A549 (cell line): ENCODE data around the gene CD300A. TPM values are rescaled to one million over a fixed set of nuclear protein-coding genes. Genes with fewer than 3 reads are reported as not detected.

ENCODE experiments used
- ATAC-seq, 2 experiments: fragments of 200-7000 bp in 1 of 2; fragments of >200 bp in 1 of 2; cut with Nextera tagmentation in 1 of 2; cut with Tn5 transposase in 1 of 2; 3 replicates each; pipeline versions ENCODE4 v1.8.0 to v1.9.1; 2018 to 2020; ENCODE audit warnings: mild to moderate bottlenecking in 1 of 2, moderate library complexity in 1 of 2
- CTCF ChIA-PET: fragments of 300-600 bp; sonication (Branson Sonifier 250); formaldehyde crosslinking; extraction: SDS; loops from one replicate; lab custom pipeline; 2021; ENCODE audit warnings: antibody characterized with exemption, inconsistent platforms; lab: Yijun Ruan, JAX
- POLR2A ChIA-PET: fragments of 350-600 bp; formaldehyde crosslinking; extraction: SDS; loops from one replicate; lab custom pipeline; 2021; ENCODE audit warnings: antibody characterized with exemption, inconsistent platforms; lab: Yijun Ruan, JAX
- DNase-seq, 2 experiments: peaks; one replicate each; pipeline versions ENCODE4 v3.0.0 to v3.0.0-alpha.2; 2011 to 2016; ENCODE audit warnings: low read depth in 1 of 2, low spot score in 1 of 2
- FAIRE-seq: peaks from 2 replicates; lab custom pipeline; 2011; peaks lifted over from hg19 to GRCh38; lab: Jason Lieb, UNC
- H3K27ac ChIP-seq, 2 experiments: fragments of >200 bp; sonication (Bioruptor Twin); formaldehyde crosslinking; 3 replicates each; pipeline ENCODE4 v1.5.1; 2016 to 2017
- H3K4me1 ChIP-seq: fragments of >200 bp; sonication (Bioruptor Twin); formaldehyde crosslinking; 3 replicates; pipeline ENCODE4 v1.6.1; 2016
- H3K4me2 ChIP-seq: fragments of >200 bp; sonication (Bioruptor Twin); formaldehyde crosslinking; 3 replicates; pipeline ENCODE4 v1.6.1; 2016
- H3K4me3 ChIP-seq: fragments of >200 bp; sonication (Bioruptor Twin); formaldehyde crosslinking; 3 replicates; pipeline ENCODE4 v1.5.1; 2016
- H3K9me3 ChIP-seq: fragments of >200 bp; sonication (Bioruptor Twin); formaldehyde crosslinking; 3 replicates; pipeline ENCODE4 v1.6.1; 2016
- BHLHE40 ChIP-seq: IDR thresholded peaks from 2 replicates; pipeline ENCODE4 v1.6.1; 2012; ENCODE audit warnings: low read depth, low read length, inconsistent platforms
- EHMT2 ChIP-seq: fragments of 200-600 bp; sonication (generic); IDR thresholded peaks from 2 replicates; pipeline ENCODE4 v1.6.1; 2016; ENCODE audit warnings: antibody characterized with exemption, low read depth, mild to moderate bottlenecking, moderate library complexity
- EP300 ChIP-seq, 2 experiments: fragments of >200 bp; sonication (Bioruptor Twin); formaldehyde crosslinking; IDR thresholded peaks; 2 replicates in 1 of 2; 3 replicates in 1 of 2; pipeline ENCODE4 v1.6.1; 2016 to 2017
- ESRRA ChIP-seq: fragments of 150-350 bp; IDR thresholded peaks from 2 replicates; pipeline ENCODE4 v1.6.1; 2014; ENCODE audit warnings: mild to moderate bottlenecking, low read length, borderline replicate concordance
- HEYL ChIP-seq: fragments of 250-450 bp; sonication (Bioruptor Pico); IDR thresholded peaks from 2 replicates; pipeline ENCODE4 v1.8.0; 2021; ENCODE audit warnings: mild to moderate bottlenecking, moderate library complexity
- MAFK ChIP-seq: fragments of 450-650 bp; IDR thresholded peaks from 2 replicates; pipeline ENCODE4 v1.6.1; 2014; ENCODE audit not compliant: partially characterized antibody
- MAZ ChIP-seq: fragments of 150-350 bp; IDR thresholded peaks from 2 replicates; pipeline ENCODE4 v1.6.1; 2014; ENCODE audit warnings: antibody characterized with exemption, low read depth, low read length, borderline replicate concordance
- MYC ChIP-seq: IDR thresholded peaks from 2 replicates; pipeline ENCODE4 v1.6.1; 2012; ENCODE audit warnings: mild to moderate bottlenecking, inconsistent platforms, low read length, improper control_type of control experiment, borderline replicate concordance
- POLR2AphosphoS2 ChIP-seq: conservative IDR thresholded peaks from 2 replicates; pipeline ENCODE4 v1.6.1; 2012; ENCODE audit warnings: low read length, improper control_type of control experiment, inconsistent platforms
- REST ChIP-seq: fragments of 200-600 bp; sonication (generic); IDR thresholded peaks from 2 replicates; pipeline ENCODE4 v1.6.1; 2016; ENCODE audit warnings: antibody characterized with exemption, mild to moderate bottlenecking, moderate library complexity
- SREBF2 ChIP-seq: fragments of 450-650 bp; IDR thresholded peaks from 2 replicates; pipeline ENCODE4 v1.6.1; 2014; ENCODE audit warnings: mild to moderate bottlenecking, moderate library complexity
- ZFP36 ChIP-seq: fragments of 450-650 bp; IDR thresholded peaks from 2 replicates; pipeline ENCODE4 v1.6.1; 2014; ENCODE audit warnings: borderline replicate concordance; ENCODE audit not compliant: partially characterized antibody
- ZNF302 ChIP-seq: fragments of 250-450 bp; sonication (Bioruptor Pico); IDR thresholded peaks from 2 replicates; pipeline ENCODE4 v1.9.0; 2021; ENCODE audit warnings: inconsistent platforms, mild to moderate bottlenecking, moderate library complexity
- WGBS: methylation state at CpG from one replicate; pipeline ENCODE4 v1.1.6; 2017; ENCODE audit errors: missing lambda C conversion rate; 5-methylcytosine and 5-hydroxymethylcytosine counted together
- polyA plus RNA-seq, 4 experiments: library from polyadenylated mRNA; depleted of rRNA in 3 of 4; stranded (reverse); fragments of >200 nt; fragmentation: RNase III in 1 of 4; extraction: RNeasy Plus Mini Kit Qiagen cat#74134 plus additional on column Dnase treatment in 1 of 4; gene quantifications; 2 replicates in 3 of 4; 3 replicates in 1 of 4; pipeline ENCODE4 v1.2.3, GENCODE V29; 2011 to 2017
- small RNA-seq, 6 experiments: library from RNA; depleted of rRNA; stranded (forward); fragments of <200 nt; gene quantifications; one replicate each; pipeline ENCODE3, GENCODE V24; 2012

The CD300A gene
- polyA plus RNA-seq, 2 of the 4 experiments (the other 2 are of a cell fraction): not detected

- ATAC-seq: no peak
- WGBS: 35% methylated on average over 10 of the region's 10 CpGs
- TF ChIP-seq ESRRA (no peak), MAZ (no peak), EP300 (IDR thresholded peaks at IDR 0.05) (no peak), REST (no peak), ZNF302 (no peak), ZFP36 (no peak), EHMT2 (no peak)
- TF ChIP-seq, all 56 proteins: peak for 0
- Histone ChIP-seq H3K4me1 (no peaks in the 10 kb centered on the region), H3K4me2 (no peak within 1 kb of the TSS), H3K4me3 (no peak within 1 kb of the TSS), H3K9me3 (0 out of 3 replicates have a peak, but pooled peaks cover 6% of the 10 kb centered on the region), H3K27ac (no peak within 1 kb of the TSS)
- DNase-seq (no peak), FAIRE-seq (no peak)
- CTCF ChIA-PET: interaction anchor here (1.2 to 5.3 kb wide), 14 partner anchors 10 to 180 kb away, joined by 3 to 59 read pairs (median 6); partner anchors contain the start of genes BTBD17, CD300H and GPR142
- POLR2A ChIA-PET: no interaction called here
These were observed 64.9 kb downstream of the CD300A start, which contains the start of gene CD300LB for GRCh38 chr17:74531231-74531761. Gene CD300LB (minus strand): TSS chr17:74531475. CDS start chr17:74531350, 125 bp downstream.

GRCh38 chr17:74532115-74532514, 65.7 kb downstream of the CD300A start:
- no peaks in the 10 kb centered on the region for H3K4me1 ChIP-seq
- H3K9me3 ChIP-seq: 0 out of 3 replicates have a peak, but pooled peaks cover 6% of the 10 kb centered on the region
- no peak overlapping the region for H3K27ac ChIP-seq
- POLR2A ChIA-PET: no interaction called here
- no peak for DNase-seq
- no peak for TF ChIP-seq MYC
- no peak for TF ChIP-seq BHLHE40
- TF ChIP-seq POLR2AphosphoS2: no peak
- TF ChIP-seq MAFK: no peak
- no peak for TF ChIP-seq SREBF2
- TF ChIP-seq HEYL (CRISPR knock-in tag): no peak
- TF ChIP-seq, all 56 proteins: peak for 0
- no peak overlapping the region for H3K4me2 ChIP-seq
- CTCF ChIA-PET: interaction anchor here (0.6 to 5.3 kb wide), 34 partner anchors 9 to 312 kb away, joined by 3 to 59 read pairs (median 4); partner anchors contain the start of genes BTBD17, CD300H and GPR142
- WGBS: 37% methylated on average over 10 of the region's 10 CpGs
- ATAC-seq (peak in 1 of 2 experiments; percentile 50; a peak in 3 of 6 replicates), FAIRE-seq (no peak)
- no peak overlapping the region for H3K4me3 ChIP-seq

Small RNAs within 50 kb of the gene (small RNA-seq; reads per million reads assigned to genes)
- gene RNA5SP448: 0 to 0.35 (median 0) reads per million in 6 experiments

Other genes with a start within 250 kb of the CD300A start
- gene DNAI2, start 192.4 kb upstream of the CD300A start, polyA plus RNA-seq (2011; rRNA removed): not detected in 2 replicates
- gene DNAI2, start 192.4 kb upstream of the CD300A start, polyA plus RNA-seq (2017; fragmentation: RNase III; extraction: RNeasy Plus Mini Kit Qiagen cat#74134 plus additional on column Dnase treatment): not detected in 3 replicates
- gene KIF19, start 140.4 kb upstream of the CD300A start, polyA plus RNA-seq (2011; rRNA removed): not detected in 2 replicates
- not detected in 3 replicates for gene KIF19, start 140.4 kb upstream of the CD300A start, polyA plus RNA-seq (2017; fragmentation: RNase III; extraction: RNeasy Plus Mini Kit Qiagen cat#74134 plus additional on column Dnase treatment)
- gene BTBD17, start 104.8 kb upstream of the CD300A start, polyA plus RNA-seq (2011; rRNA removed): not detected in 2 replicates
- gene BTBD17, start 104.8 kb upstream of the CD300A start, polyA plus RNA-seq (2017; fragmentation: RNase III; extraction: RNeasy Plus Mini Kit Qiagen cat#74134 plus additional on column Dnase treatment): not detected in 3 replicates
- gene GPR142, start 99.1 kb upstream of the CD300A start, polyA plus RNA-seq (2011; rRNA removed): not detected in 2 replicates
- not detected in 3 replicates for gene GPR142, start 99.1 kb upstream of the CD300A start, polyA plus RNA-seq (2017; fragmentation: RNase III; extraction: RNeasy Plus Mini Kit Qiagen cat#74134 plus additional on column Dnase treatment)
- gene GPRC5C, start 34.5 kb upstream of the CD300A start, polyA plus RNA-seq (2011; rRNA removed): 36.5 and 44.2 TPM in 2 replicates
- 42.4 to 49.2 TPM (median 44.0 TPM) in 3 replicates for gene GPRC5C, start 34.5 kb upstream of the CD300A start, polyA plus RNA-seq (2017; fragmentation: RNase III; extraction: RNeasy Plus Mini Kit Qiagen cat#74134 plus additional on column Dnase treatment)
- not detected in 2 replicates for gene CD300LB, start 64.8 kb downstream of the CD300A start, polyA plus RNA-seq (2011; rRNA removed)
- not detected in 3 replicates for gene CD300LB, start 64.8 kb downstream of the CD300A start, polyA plus RNA-seq (2017; fragmentation: RNase III; extraction: RNeasy Plus Mini Kit Qiagen cat#74134 plus additional on column Dnase treatment)
- 0.05 TPM in 1 of 2 replicates, not detected in the other for gene CD300C, start 79.5 kb downstream of the CD300A start, polyA plus RNA-seq (2011; rRNA removed)
- gene CD300C, start 79.5 kb downstream of the CD300A start, polyA plus RNA-seq (2017; fragmentation: RNase III; extraction: RNeasy Plus Mini Kit Qiagen cat#74134 plus additional on column Dnase treatment): 0.08 TPM in 1 of 3 replicates, not detected in the others
- gene CD300H, start 100.9 kb downstream of the CD300A start, polyA plus RNA-seq (2011; rRNA removed): 0.29 TPM in 1 of 2 replicates, not detected in the other
- 0.37 to 0.50 TPM (median 0.45 TPM) in 3 replicates for gene CD300H, start 100.9 kb downstream of the CD300A start, polyA plus RNA-seq (2017; fragmentation: RNase III; extraction: RNeasy Plus Mini Kit Qiagen cat#74134 plus additional on column Dnase treatment)
- not detected in 2 replicates for gene CD300LD, start 125.6 kb downstream of the CD300A start, polyA plus RNA-seq (2011; rRNA removed)
- not detected in 3 replicates for gene CD300LD, start 125.6 kb downstream of the CD300A start, polyA plus RNA-seq (2017; fragmentation: RNase III; extraction: RNeasy Plus Mini Kit Qiagen cat#74134 plus additional on column Dnase treatment)
- not detected in 2 replicates for gene CD300E, start 157.1 kb downstream of the CD300A start, polyA plus RNA-seq (2011; rRNA removed)
- not detected in 3 replicates for gene CD300E, start 157.1 kb downstream of the CD300A start, polyA plus RNA-seq (2017; fragmentation: RNase III; extraction: RNeasy Plus Mini Kit Qiagen cat#74134 plus additional on column Dnase treatment)
- not detected in 2 replicates for gene CD300LF, start 246.3 kb downstream of the CD300A start, polyA plus RNA-seq (2011; rRNA removed)
- gene CD300LF, start 246.3 kb downstream of the CD300A start, polyA plus RNA-seq (2017; fragmentation: RNase III; extraction: RNeasy Plus Mini Kit Qiagen cat#74134 plus additional on column Dnase treatment): not detected in 3 replicates